H1 (cell line): ENCODE data around the gene ATXN7. TPM values are rescaled to one million over a fixed set of nuclear protein-coding genes. Genes with fewer than 3 reads are reported as not detected.

Experiments
- CTCF ChIA-PET: fragments of 300-600 bp; sonication (Branson Sonifier 250); formaldehyde crosslinking; loops from one replicate; lab custom pipeline; 2021; ENCODE audit not compliant: partially characterized antibody; lab: Charles Lee
- POLR2A ChIA-PET: fragments of 300-600 bp; sonication (Branson Sonifier 250); formaldehyde crosslinking; loops from one replicate; lab custom pipeline; 2021; ENCODE audit warnings: inconsistent platforms; ENCODE audit not compliant: partially characterized antibody; lab: Charles Lee
- DNase-seq, 2 experiments: peaks; one replicate each; pipeline versions ENCODE4 v3.0.0 to v3.0.0-alpha.2; 2010 to 2022; ENCODE audit warnings: low spot score in 2 of 2, low read depth in 1 of 2, mixed read lengths in 1 of 2
- FAIRE-seq: peaks from 2 replicates; lab custom pipeline; 2011; peaks lifted over from hg19 to GRCh38; lab: Jason Lieb, UNC
- H2AFZ ChIP-seq: 2 replicates; pipeline ENCODE4 v1.8.1; 2012; ENCODE audit warnings: low read length, inconsistent platforms
- H2AK5ac ChIP-seq: 2 replicates; pipeline ENCODE4 v1.6.1; 2013; ENCODE audit warnings: low read depth, low read length
- H2BK120ac ChIP-seq: replicated peaks from 2 replicates; pipeline ENCODE3; 2013; ENCODE audit warnings: low read depth, low read length, inconsistent platforms
- H2BK12ac ChIP-seq: 2 replicates; pipeline ENCODE4 v1.6.1; 2013; ENCODE audit warnings: low read depth, low read length
- H2BK15ac ChIP-seq: 2 replicates; pipeline ENCODE4 v1.6.1; 2013; ENCODE audit warnings: low read length
- H2BK20ac ChIP-seq: 2 replicates; pipeline ENCODE4 v1.6.1; 2013; ENCODE audit warnings: low read length
- H2BK5ac ChIP-seq: 2 replicates; pipeline ENCODE4 v1.6.1; 2013; ENCODE audit warnings: low read depth, low read length
- H3K14ac ChIP-seq: 2 replicates; pipeline ENCODE4 v1.6.1; 2013; ENCODE audit warnings: inconsistent platforms; ENCODE audit not compliant: insufficient read length
- H3K18ac ChIP-seq: 2 replicates; pipeline ENCODE4 v1.6.1; 2013; ENCODE audit warnings: low read length; ENCODE audit errors: extremely low read depth
- H3K23ac ChIP-seq: 2 replicates; pipeline ENCODE4 v1.6.1; 2013; ENCODE audit warnings: inconsistent platforms; ENCODE audit not compliant: insufficient read length
- H3K23me2 ChIP-seq: 2 replicates; pipeline ENCODE4 v1.6.1; 2013; ENCODE audit warnings: low read depth, low read length
- H3K27ac ChIP-seq: 2 replicates; pipeline ENCODE4 v1.6.1; 2011; ENCODE audit warnings: low read depth, low read length, inconsistent platforms
- H3K27me3 ChIP-seq, 4 experiments: replicated peaks in 1 of 4; 1 replicate in 1 of 4; 2 replicates in 3 of 4; pipeline versions ENCODE4 v1.6.1 to v1.8.1; 2011 to 2013; ENCODE audit warnings: low read length in 3 of 4, mild to moderate bottlenecking in 3 of 4, inconsistent platforms in 2 of 4, mixed read lengths in 2 of 4, moderate library complexity in 1 of 4; ENCODE audit not compliant: control insufficient read depth in 3 of 4, insufficient read depth in 3 of 4; ENCODE audit errors: extremely low read depth in 1 of 4
- H3K36me3 ChIP-seq, 4 experiments: 2 replicates each; pipeline versions ENCODE4 v1.6.1 to v1.8.1; 2011 to 2013; ENCODE audit warnings: mild to moderate bottlenecking in 4 of 4, low read length in 3 of 4, moderate library complexity in 2 of 4, control low read depth in 1 of 4, inconsistent platforms in 1 of 4; ENCODE audit not compliant: insufficient read depth in 4 of 4, control insufficient read depth in 2 of 4
- H3K4ac ChIP-seq: replicated peaks from 2 replicates; pipeline ENCODE3; 2013; ENCODE audit warnings: low read length, low read depth, mixed read lengths, inconsistent platforms; ENCODE audit not compliant: insufficient read length
- H3K4me1 ChIP-seq, 4 experiments: replicated peaks in 1 of 4; 1 replicate in 1 of 4; 2 replicates in 3 of 4; pipeline versions ENCODE4 v1.6.1 to v1.8.1; 2011 to 2013; ENCODE audit warnings: low read length in 3 of 4, inconsistent platforms in 2 of 4, mixed read lengths in 1 of 4; ENCODE audit not compliant: insufficient read depth in 4 of 4, control insufficient read depth in 3 of 4
- H3K4me2 ChIP-seq, 2 experiments: 2 replicates each; pipeline versions ENCODE4 v1.6.1 to v1.8.1; 2011 to 2013; ENCODE audit warnings: low read depth in 2 of 2, low read length in 2 of 2, control low read depth in 1 of 2, inconsistent platforms in 1 of 2, mild to moderate bottlenecking in 1 of 2; ENCODE audit not compliant: insufficient read depth in 1 of 2
- H3K4me3 ChIP-seq, 4 experiments: fragments of 200-600, 300-600 bp in 1 of 4; sonication (generic), shearing (Covaris generic), sonication (Bioruptor Twin) in 1 of 4; 2 replicates each; pipeline versions ENCODE4 v1.5.1 to v1.8.1; 2011 to 2016; ENCODE audit warnings: low read length in 4 of 4, low read depth in 3 of 4, control low read depth in 2 of 4, inconsistent platforms in 2 of 4, mild to moderate bottlenecking in 2 of 4, mixed read lengths in 1 of 4, moderate library complexity in 1 of 4; ENCODE audit not compliant: insufficient read depth in 2 of 4; ENCODE audit errors: extremely low read depth in 1 of 4
- H3K56ac ChIP-seq: replicated peaks from 2 replicates; pipeline ENCODE3; 2013; ENCODE audit warnings: low read depth, mild to moderate bottlenecking, mixed read lengths, low read length, inconsistent platforms; ENCODE audit not compliant: insufficient read length
- H3K79me1 ChIP-seq: 2 replicates; pipeline ENCODE4 v1.6.1; 2013; ENCODE audit warnings: low read depth, low read length, control low read depth
- H3K79me2 ChIP-seq, 2 experiments: 2 replicates each; pipeline versions ENCODE4 v1.6.1 to v1.8.1; 2012 to 2013; ENCODE audit warnings: low read length in 2 of 2, mild to moderate bottlenecking in 2 of 2, inconsistent platforms in 1 of 2; ENCODE audit not compliant: insufficient read depth in 2 of 2, control insufficient read depth in 1 of 2
- H3K9ac ChIP-seq, 4 experiments: replicated peaks in 1 of 4; 1 replicate in 1 of 4; 2 replicates in 3 of 4; pipeline versions ENCODE4 v1.6.1 to v1.8.1; 2011 to 2013; ENCODE audit warnings: low read depth in 3 of 4, low read length in 3 of 4, control low read depth in 2 of 4, mild to moderate bottlenecking in 2 of 4, moderate library complexity in 2 of 4, inconsistent platforms in 1 of 4; ENCODE audit errors: extremely low read depth in 1 of 4
- H3K9me3 ChIP-seq, 2 experiments: 2 replicates each; pipeline versions ENCODE4 v1.6.1 to v1.8.1; 2012 to 2013; ENCODE audit warnings: mild to moderate bottlenecking in 2 of 2, moderate library complexity in 2 of 2, control low read depth in 1 of 2, inconsistent platforms in 1 of 2, low read depth in 1 of 2, low read length in 1 of 2, mixed read lengths in 1 of 2; ENCODE audit not compliant: insufficient read depth in 2 of 2
- H4K20me1 ChIP-seq, 2 experiments: replicated peaks in 1 of 2; 2 replicates each; pipeline versions ENCODE3 to v1.8.1; 2011 to 2013; ENCODE audit warnings: inconsistent platforms in 2 of 2, low read length in 2 of 2, mild to moderate bottlenecking in 1 of 2; ENCODE audit not compliant: insufficient read depth in 2 of 2, control insufficient read depth in 1 of 2
- H4K5ac ChIP-seq: 2 replicates; pipeline ENCODE4 v1.6.1; 2013; ENCODE audit warnings: low read length, low read depth, mixed read lengths, inconsistent platforms; ENCODE audit not compliant: insufficient read length
- H4K8ac ChIP-seq: 2 replicates; pipeline ENCODE4 v1.8.0; 2013; ENCODE audit warnings: mild to moderate bottlenecking, moderate library complexity, low read length, inconsistent platforms; ENCODE audit not compliant: insufficient read depth; ENCODE audit errors: extremely low read depth
- H4K91ac ChIP-seq: replicated peaks from 2 replicates; pipeline ENCODE3; 2013; ENCODE audit warnings: low read length, mixed read lengths, inconsistent platforms; ENCODE audit not compliant: insufficient read length
- CBX5 ChIP-seq: fragments of 300-800, 300-1000 bp; sonication (generic); IDR thresholded peaks from 2 replicates; pipeline ENCODE4 v1.7.1; 2016; ENCODE audit warnings: antibody characterized with exemption, low read length, low read depth
- E2F6 ChIP-seq: IDR thresholded peaks from 2 replicates; pipeline ENCODE4 v1.6.1; 2012; ENCODE audit warnings: inconsistent platforms
- JUN ChIP-seq: IDR thresholded peaks from 2 replicates; pipeline ENCODE4 v1.6.1; 2011; ENCODE audit warnings: low read depth, mild to moderate bottlenecking, improper control_type of control experiment, low read length
- JUND ChIP-seq: IDR thresholded peaks from 2 replicates; pipeline ENCODE4 v1.6.1; 2011; ENCODE audit warnings: mild to moderate bottlenecking, improper control_type of control experiment, low read length
- KDM1A ChIP-seq: fragments of 200-600, 300-600 bp; sonication (generic); IDR thresholded peaks from 2 replicates; pipeline ENCODE4 v1.7.1; 2016; ENCODE audit warnings: mild to moderate bottlenecking, low read length, borderline replicate concordance
- MAX ChIP-seq: IDR thresholded peaks from 2 replicates; pipeline ENCODE4 v1.6.1; 2012; ENCODE audit warnings: inconsistent platforms
- NANOG ChIP-seq: IDR thresholded peaks from 2 replicates; pipeline ENCODE4 v1.6.1; 2011; ENCODE audit warnings: low read length, low read depth, mild to moderate bottlenecking, inconsistent platforms; ENCODE audit not compliant: insufficient read depth, poor library complexity, severe bottlenecking
- POLR2AphosphoS5 ChIP-seq: IDR thresholded peaks from 2 replicates; pipeline ENCODE4 v1.6.1; 2011; ENCODE audit warnings: low read depth, low read length
- RBBP5 ChIP-seq: IDR thresholded peaks from 2 replicates; pipeline ENCODE4 v1.7.1; 2012; ENCODE audit warnings: low read depth, mild to moderate bottlenecking, inconsistent platforms, low read length, moderate library complexity, borderline replicate concordance
- RFX5 ChIP-seq: IDR thresholded peaks from 2 replicates; pipeline ENCODE4 v1.6.1; 2011; ENCODE audit warnings: low read depth, low read length, improper control_type of control experiment, borderline replicate concordance
- SIRT6 ChIP-seq: IDR thresholded peaks from one replicate; pipeline ENCODE4 v1.7.1; 2012; ENCODE audit warnings: low read length, inconsistent platforms
- SUZ12 ChIP-seq: fragments of 200-600 bp; sonication (generic); IDR thresholded peaks from 2 replicates; pipeline ENCODE4 v1.6.1; 2012; ENCODE audit warnings: mild to moderate bottlenecking, inconsistent platforms, low read length, moderate library complexity, mixed read lengths
- TEAD4 ChIP-seq: IDR thresholded peaks from 2 replicates; pipeline ENCODE4 v1.6.1; 2012; ENCODE audit warnings: low read depth, low read length, inconsistent platforms, mixed read lengths
- WGBS, 2 experiments: shearing (Covaris generic) in 1 of 2; methylation state at CpG; one replicate each; pipeline versions ENCODE4 v1.1.6 to v1.1.7; 2013 to 2015; ENCODE audit warnings: low lambda C conversion rate in 2 of 2, mixed read lengths in 2 of 2, inconsistent platforms in 1 of 2, low coverage in 1 of 2, missing lambda C conversion rate in 1 of 2; ENCODE audit not compliant: insufficient replicate concordance in 2 of 2, insufficient coverage in 1 of 2, insufficient read length in 1 of 2; ENCODE audit errors: extremely low coverage in 1 of 2, missing lambda C conversion rate in 1 of 2; 5-methylcytosine and 5-hydroxymethylcytosine counted together
- polyA plus RNA-seq, 7 experiments: library from polyadenylated mRNA; depleted of rRNA in 3 of 7; stranded (reverse) in 5 of 7; unstranded in 2 of 7; fragments of >200 nt in 5 of 7; fragments of 200-250 nt in 2 of 7; gene quantifications; 1 replicate in 5 of 7; 2 replicates in 1 of 7; 4 replicates in 1 of 7; pipeline versions ENCODE4 v1.2.1 to v1.2.3, GENCODE V29; 2011 to 2013; ENCODE audit warnings: missing spikeins in 2 of 7, mixed read lengths in 2 of 7
- total RNA-seq: library from RNA; stranded (reverse); fragmentation: NEBNext Ultra II Directional; extraction: Animal tissue kit (Norgen Biotek cat#: 25700); gene quantifications from 2 replicates; pipeline ENCODE4 v1.2.1, GENCODE V29; 2021

ATXN7 gene
- total and polyA plus RNA-seq, 2 of the 8 experiments (the other 6 are each of a cell fraction or from before 2014, with no cell fraction given): 15.5 to 16.8 TPM

DNA sequence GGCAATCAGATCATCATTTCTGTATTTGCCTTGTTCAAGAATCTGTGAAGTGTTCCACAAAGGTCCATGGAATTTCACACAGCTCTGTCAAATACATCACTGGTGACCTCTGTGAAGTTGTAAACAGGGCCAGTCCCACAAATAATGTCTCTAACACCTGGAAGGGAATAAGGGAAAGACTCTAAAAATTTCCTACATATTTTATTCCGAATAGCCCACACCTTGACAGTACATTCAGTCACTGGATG lies 44.6 kb upstream of the ATXN7 start, which contains the start of gene C3orf49:
Gene C3orf49, plus strand, starts transcription at position 149 of the 248 bp plus-strand sequence. CDS start 173 bp downstream, outside the sequence.
- Histone ChIP-seq H3K79me2 (no peaks in the 10 kb centered on the region), H3K4me1 (peaks cover 0 to 4% (median 1%) of the 10 kb centered on the region in 4 experiments; a peak in 2 of 7 replicates), H2BK12ac (no peak within 1 kb of the TSS), H3K4me2 (no peak within 1 kb of the TSS), H3K4ac (no peak within 1 kb of the TSS), H3K79me1 (no peaks in the 10 kb centered on the region), H3K36me3 (no peaks in the 10 kb centered on the region), H4K20me1 (no peaks in the 10 kb centered on the region), H4K5ac (no peak within 1 kb of the TSS), H3K4me3 (no peak within 1 kb of the TSS), H2BK120ac (no peak within 1 kb of the TSS), H3K56ac (no peak within 1 kb of the TSS), H3K27ac (no peak within 1 kb of the TSS), H3K27me3 (no peaks in the 10 kb centered on the region), H2AK5ac (no peak within 1 kb of the TSS), H4K8ac (no peak within 1 kb of the TSS), H3K14ac (no peak within 1 kb of the TSS), H2AFZ (no peak within 1 kb of the TSS), H3K9ac (no peak within 1 kb of the TSS), H2BK20ac (no peak within 1 kb of the TSS), H4K91ac (no peak within 1 kb of the TSS), H2BK5ac (no peak within 1 kb of the TSS), H3K9me3 (no peaks in the 10 kb centered on the region), H3K23me2 (no peaks in the 10 kb centered on the region), H3K23ac (no peak within 1 kb of the TSS), H2BK15ac (0 out of 2 replicates have a peak within 1 kb of the TSS, but pooled peaks have one; percentile 31), H3K18ac (no peak within 1 kb of the TSS)
- WGBS, 2 experiments: 86% methylated on average over 1 of the region's 1 CpG; no CpG with 5 or more reads in 1 of the 2 experiments
- CTCF ChIA-PET: interaction anchor here (0.7 to 5.0 kb wide), 31 partner anchors 11 to 653 kb away, joined by 3 to 79 read pairs (median 4); no protein-coding TSS in a partner anchor
- TF ChIP-seq TEAD4 (no peak), MAX (no peak), SIRT6 (no peak), E2F6 (no peak), KDM1A (no peak), JUN (no peak), POLR2AphosphoS5 (no peak), RFX5 (no peak), RBBP5 (no peak), JUND (no peak), SUZ12 (no peak), NANOG (no peak), CBX5 (no peak)
- FAIRE-seq: no peak
- POLR2A ChIA-PET: interaction anchor here (0.7 to 2.1 kb wide), 2 partner anchors 11 to 156 kb away, joined by 4 to 8 read pairs; no protein-coding TSS in a partner anchor
- DNase-seq: no peak
